Natural killer cell (primary cell): ENCODE measurements around the gene WDR90. TPM values are rescaled to one million over a fixed set of nuclear protein-coding genes. Genes with fewer than 3 reads are reported as not detected.
A peak's percentile ranks its signal among the peaks of the same experiment; 100 is the strongest.

Source experiments
- ATAC-seq, 3 donors: fragments of 150-1000 bp in 2 of 3; fragments of 200-7000 bp in 1 of 3; cut with Tn5 transposase; 1 replicate in 1 of 3; 2 replicates in 2 of 3; pipeline ENCODE4 v1.10.0; 2021; ENCODE audit warnings: mild to moderate bottlenecking in 2 of 3, moderate library complexity in 2 of 3
- DNase-seq, 2 donors: peaks; one replicate each; pipeline versions ENCODE4 v3.0.0 to v3.0.0-alpha.2; 2013 to 2021; ENCODE audit warnings: mixed read lengths in 1 of 2
- H3K27ac ChIP-seq: one replicate; pipeline ENCODE4 v1.5.1; 2013; ENCODE audit warnings: mild to moderate bottlenecking, low read length
- H3K27me3 ChIP-seq: one replicate; pipeline ENCODE4 v1.6.1; 2013; ENCODE audit warnings: low read length; ENCODE audit not compliant: control insufficient read depth, insufficient read depth
- H3K36me3 ChIP-seq: one replicate; pipeline ENCODE4 v1.6.1; 2013; ENCODE audit warnings: low read length; ENCODE audit not compliant: control insufficient read depth, insufficient read depth
- H3K4me1 ChIP-seq: one replicate; pipeline ENCODE4 v1.6.1; 2013; ENCODE audit warnings: low read length; ENCODE audit not compliant: control insufficient read depth, insufficient read depth
- H3K4me3 ChIP-seq: one replicate; pipeline ENCODE4 v1.5.1; 2013; ENCODE audit warnings: low read length
- H3K9me3 ChIP-seq: one replicate; pipeline ENCODE4 v1.6.1; 2013; ENCODE audit warnings: low read length; ENCODE audit not compliant: control insufficient read depth, insufficient read depth
- H3K27ac Mint-ChIP-seq, 2 donors: one replicate each; pipeline ENCODE4 v1.8.0; 2022; ENCODE audit warnings: mild to moderate bottlenecking in 2 of 2, mixed read lengths in 2 of 2, moderate library complexity in 1 of 2
- H3K27me3 Mint-ChIP-seq, 2 donors: one replicate each; pipeline ENCODE4 v1.8.0; 2022; ENCODE audit warnings: low read depth in 2 of 2, mixed read lengths in 2 of 2
- H3K36me3 Mint-ChIP-seq: one replicate; pipeline ENCODE4 v1.8.0; 2022; ENCODE audit warnings: mixed read lengths
- H3K4me1 Mint-ChIP-seq, 2 donors: one replicate each; pipeline ENCODE4 v1.8.0; 2022; ENCODE audit warnings: mixed read lengths in 2 of 2
- H3K4me3 Mint-ChIP-seq: one replicate; pipeline ENCODE4 v1.8.0; 2022; ENCODE audit warnings: mild to moderate bottlenecking, moderate library complexity, mixed read lengths
- H3K9me3 Mint-ChIP-seq, 2 donors: one replicate each; pipeline ENCODE4 v1.8.0; 2022; ENCODE audit warnings: mixed read lengths in 2 of 2
- WGBS: methylation state at CpG from one replicate; pipeline ENCODE4 v1.1.7; 2013; ENCODE audit warnings: missing lambda C conversion rate; ENCODE audit not compliant: insufficient coverage; 5-methylcytosine and 5-hydroxymethylcytosine counted together
- intact Hi-C: fragments of 100-400 bp; cut with micrococcal nuclease; formaldehyde crosslinking; loops from one replicate; pipeline ENCODE4 v1.14.2; 2022
- total RNA-seq, 4 donors: library from RNA; stranded (reverse); fragments of 120-200 nt in 1 of 4; gene quantifications; one replicate each; pipeline versions ENCODE4 v1.2.3 to v1.2.4, GENCODE V29; 2013 to 2022
- TF ChIP-seq, protein P1 (sequence below): fragments of 200-600 bp; IDR thresholded peaks from one replicate; pipeline ENCODE4 v1.8.0; 2022; ENCODE audit warnings: antibody characterized with exemption

Gene WDR90
- total RNA-seq, 3 donors from 2014 or later (not counting 1 experiment from before 2014, with no cell fraction given) = 16.7 to 22.8 (median 20.2) TPM

GRCh38 chr16:694863-695354 is 45.7 kb downstream of the WDR90 start:
- intact Hi-C loops = no loop called here
- Histone ChIP-seq H3K27ac (no peak overlapping the region), H3K9me3 (no peaks in the 10 kb centered on the region), H3K36me3 (no peaks in the 10 kb centered on the region), H3K4me3 (peak overlapping the region; percentile 24), H3K4me1 (peaks cover 41% of the 10 kb centered on the region), H3K27me3 (peaks cover 32% of the 10 kb centered on the region)
- no peaks in the 10 kb centered on the region for H3K36me3 Mint-ChIP-seq
- DNase-seq = no peak
- 1% methylated on average over 37 of the region's 37 CpGs for WGBS
- no peaks in the 10 kb centered on the region for H3K9me3 Mint-ChIP-seq
- no peak for ATAC-seq
- H3K4me3 Mint-ChIP-seq = no peak overlapping the region
- no peak overlapping the region for H3K27ac Mint-ChIP-seq
- H3K27me3 Mint-ChIP-seq = peaks cover 0 to 14% of the 10 kb centered on the region in 2 donors
- TF ChIP-seq, protein P1, sequence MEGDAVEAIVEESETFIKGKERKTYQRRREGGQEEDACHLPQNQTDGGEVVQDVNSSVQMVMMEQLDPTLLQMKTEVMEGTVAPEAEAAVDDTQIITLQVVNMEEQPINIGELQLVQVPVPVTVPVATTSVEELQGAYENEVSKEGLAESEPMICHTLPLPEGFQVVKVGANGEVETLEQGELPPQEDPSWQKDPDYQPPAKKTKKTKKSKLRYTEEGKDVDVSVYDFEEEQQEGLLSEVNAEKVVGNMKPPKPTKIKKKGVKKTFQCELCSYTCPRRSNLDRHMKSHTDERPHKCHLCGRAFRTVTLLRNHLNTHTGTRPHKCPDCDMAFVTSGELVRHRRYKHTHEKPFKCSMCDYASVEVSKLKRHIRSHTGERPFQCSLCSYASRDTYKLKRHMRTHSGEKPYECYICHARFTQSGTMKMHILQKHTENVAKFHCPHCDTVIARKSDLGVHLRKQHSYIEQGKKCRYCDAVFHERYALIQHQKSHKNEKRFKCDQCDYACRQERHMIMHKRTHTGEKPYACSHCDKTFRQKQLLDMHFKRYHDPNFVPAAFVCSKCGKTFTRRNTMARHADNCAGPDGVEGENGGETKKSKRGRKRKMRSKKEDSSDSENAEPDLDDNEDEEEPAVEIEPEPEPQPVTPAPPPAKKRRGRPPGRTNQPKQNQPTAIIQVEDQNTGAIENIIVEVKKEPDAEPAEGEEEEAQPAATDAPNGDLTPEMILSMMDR = no peak
- peaks cover 10 to 17% of the 10 kb centered on the region in 2 donors for H3K4me1 Mint-ChIP-seq

DNA sequence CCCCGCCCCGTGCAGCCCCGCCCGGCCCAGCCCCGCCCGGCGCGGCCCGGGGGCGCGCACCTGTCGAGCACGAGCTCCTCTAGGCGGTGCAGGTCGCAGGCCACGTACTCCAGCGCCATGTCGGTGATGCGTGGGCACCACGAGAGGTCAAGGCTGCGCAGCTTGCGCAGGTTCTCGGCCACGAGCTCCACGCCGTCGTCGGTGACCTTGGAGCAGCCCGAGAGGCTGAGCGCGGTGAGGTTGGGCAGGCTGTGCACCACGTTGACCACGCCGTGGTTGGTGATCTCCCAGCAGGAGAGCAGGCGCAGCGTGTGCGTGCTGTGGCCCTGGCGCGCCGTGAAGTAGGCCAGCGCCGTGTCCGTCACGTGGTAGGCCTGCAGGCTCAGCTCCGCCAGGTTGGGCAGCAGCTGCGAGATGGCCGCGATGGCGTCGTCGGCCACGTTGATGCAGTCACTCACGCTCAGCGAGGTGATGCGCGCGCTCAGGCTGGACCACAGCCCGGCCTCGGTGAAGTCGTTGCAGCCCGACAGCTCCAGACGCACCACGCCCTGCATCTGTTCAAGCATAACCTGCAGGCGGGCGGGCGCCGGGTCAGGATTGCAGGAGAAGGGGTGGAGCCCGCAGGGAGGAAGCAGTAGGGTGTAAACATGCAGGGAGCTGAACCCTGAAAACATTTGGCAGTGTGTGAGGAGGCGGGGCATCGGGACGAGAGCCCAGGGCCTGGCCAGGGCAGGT is 46.4 kb downstream of the WDR90 start:
- ATAC-seq (peak; percentile 41 to 62 (median 53)), DNase-seq (peak in 1 of 2 donors; percentile 81)
- H3K27ac Mint-ChIP-seq = no peak overlapping the region
- H3K27me3 Mint-ChIP-seq = peaks cover 0 to 17% of the 10 kb centered on the region in 2 donors
- H3K9me3 Mint-ChIP-seq = no peaks in the 10 kb centered on the region
- H3K4me1 ChIP-seq = peaks cover 43% of the 10 kb centered on the region
- H3K27ac ChIP-seq = no peak overlapping the region
- H3K27me3 ChIP-seq = peaks cover 36% of the 10 kb centered on the region
- TF ChIP-seq, protein P1 = no peak
- 2% methylated on average over 71 of the region's 71 CpGs for WGBS
- H3K36me3 ChIP-seq = no peaks in the 10 kb centered on the region
- intact Hi-C loops = no loop called here
- peak overlapping the region; percentile 38 for H3K4me3 ChIP-seq
- peaks cover 3% of the 10 kb centered on the region for H3K9me3 ChIP-seq
- H3K4me3 Mint-ChIP-seq = peak overlapping the region; percentile 49
- H3K4me1 Mint-ChIP-seq = peaks cover 4 to 12% of the 10 kb centered on the region in 2 donors
- no peaks in the 10 kb centered on the region for H3K36me3 Mint-ChIP-seq

DNA sequence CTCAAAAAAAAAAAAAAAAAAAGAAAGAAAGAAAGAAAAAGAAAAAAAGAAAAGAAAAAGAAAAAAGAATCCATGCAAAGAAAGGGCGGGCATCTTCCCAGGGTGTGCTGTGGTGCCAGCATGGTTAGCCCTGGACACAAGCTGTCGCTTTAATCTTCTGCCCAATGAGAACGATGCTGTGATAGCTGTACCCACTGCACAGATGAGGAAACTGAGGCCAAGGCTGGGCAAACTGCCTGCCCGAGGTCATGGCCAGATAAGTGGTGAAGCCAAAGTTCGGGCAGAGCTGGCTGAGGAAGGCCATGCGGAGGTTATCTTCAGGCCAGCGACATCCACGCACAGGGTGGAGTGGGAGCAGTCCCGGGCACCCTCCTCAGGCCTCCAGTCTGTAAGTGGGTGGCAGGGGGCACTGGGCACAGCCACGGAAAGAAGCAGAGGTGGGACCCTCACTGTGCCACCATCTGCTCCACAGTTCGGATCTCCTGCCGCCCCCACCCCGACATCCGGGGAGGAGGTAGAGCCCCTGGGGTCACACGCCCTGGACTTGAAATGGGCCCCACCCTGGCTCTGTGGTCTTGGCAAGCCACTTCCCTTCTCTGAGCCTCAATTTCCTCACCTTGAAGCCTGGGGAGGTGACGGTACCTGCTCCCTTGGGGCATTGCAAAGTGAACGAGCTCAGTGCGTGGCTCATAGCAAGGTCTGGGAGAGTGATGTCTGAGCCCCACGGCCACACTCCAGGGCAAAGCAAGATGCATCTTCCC is 49.9 kb downstream of the WDR90 start:
- WGBS = 63% methylated on average over 19 of the region's 19 CpGs
- Histone ChIP-seq H3K9me3 (peaks cover 3% of the 10 kb centered on the region), H3K27me3 (peaks cover 56% of the 10 kb centered on the region), H3K36me3 (no peaks in the 10 kb centered on the region), H3K27ac (no peak overlapping the region), H3K4me3 (no peak overlapping the region), H3K4me1 (peaks cover 42% of the 10 kb centered on the region)
- intact Hi-C loops = no loop called here
- Mint-ChIP-seq H3K27ac (no peak overlapping the region), H3K27me3 (peaks cover 11 to 21% of the 10 kb centered on the region in 2 donors), H3K4me1 (peaks cover 4 to 5% of the 10 kb centered on the region in 2 donors), H3K4me3 (no peak overlapping the region), H3K9me3 (no peaks in the 10 kb centered on the region), H3K36me3 (no peaks in the 10 kb centered on the region)
- ATAC-seq (no peak), DNase-seq (no peak)
- TF ChIP-seq, protein P1 = no peak
